Natural killer cell treated with Interleukin-12 subunit alpha and Interleukin-12 subunit beta and Interleukin-15 and Interleukin-18, amount 100 ng/mL, for 72 hours (primary cell): ENCODE results near the gene MAGEB3. TPM values are rescaled to one million over a fixed set of nuclear protein-coding genes. Genes with fewer than 3 reads are reported as not detected.

ENCODE experiments used
- total RNA-seq, 2 donors: library from RNA; stranded (reverse); gene quantifications; one replicate each; pipeline ENCODE4 v1.2.3, GENCODE V29; 2022

MAGEB3 gene
- total RNA-seq, 2 donors from 2014 or later, result not detected

Other genes starting within 250 kb of the MAGEB3 start
- gene MAGEB2, start 15.1 kb upstream of the MAGEB3 start, total RNA-seq, result not detected
- gene MAGEB4, start 11.3 kb downstream of the MAGEB3 start, total RNA-seq, result not detected
- gene MAGEB1, start 16.5 kb downstream of the MAGEB3 start, total RNA-seq, result not detected
- not detected for gene NR0B1, start 78.7 kb downstream of the MAGEB3 start, total RNA-seq